IMR-90 (cell line): ENCODE measurements around the gene KATNB1. TPM values are rescaled to one million over a fixed set of nuclear protein-coding genes. Genes with fewer than 3 reads are reported as not detected.
A peak's percentile ranks its signal among the peaks of the same experiment; 100 is the strongest.

Experiments
- ATAC-seq: fragments of 200-7000 bp; cut with Tn5 transposase; 2 replicates; pipeline ENCODE4 v1.9.1; 2020; ENCODE audit warnings: low read depth, mild to moderate bottlenecking, moderate library complexity
- BruUV-seq: library from RNA; stranded (reverse); fragments of 400-500 nt; replicated peaks from 2 replicates; lab custom pipeline; 2021; lab: Mats Ljungman, UMichigan
- CTCF ChIA-PET: fragments of 300-600 bp; formaldehyde crosslinking; extraction: SDS; loops from one replicate; lab custom pipeline; 2021; ENCODE audit warnings: antibody characterized with exemption; lab: Yijun Ruan, JAX
- POLR2A ChIA-PET: fragments of 300-600 bp; sonication (Branson Sonifier 250); formaldehyde crosslinking; loops from one replicate; lab custom pipeline; 2022; ENCODE audit warnings: antibody characterized with exemption; ENCODE audit not compliant: unreplicated experiment; lab: Charles Lee
- DNase-seq: peaks from one replicate; pipeline ENCODE4 v3.0.0; 2013
- H2AFZ ChIP-seq: replicated peaks from 2 replicates; pipeline ENCODE3; 2013; ENCODE audit warnings: low read length, mild to moderate bottlenecking; ENCODE audit not compliant: poor library complexity
- H2AK5ac ChIP-seq: 2 replicates; pipeline ENCODE4 v1.6.1; 2013; ENCODE audit warnings: low read depth, low read length, inconsistent platforms
- H2AK9ac ChIP-seq: replicated peaks from 2 replicates; pipeline ENCODE3; 2013; ENCODE audit warnings: mild to moderate bottlenecking, low read depth, low read length, moderate library complexity; ENCODE audit not compliant: poor library complexity
- H2BK120ac ChIP-seq: 2 replicates; pipeline ENCODE4 v1.6.1; 2013; ENCODE audit warnings: low read depth, low read length, inconsistent platforms
- H2BK15ac ChIP-seq: 3 replicates; pipeline ENCODE4 v1.6.1; 2013; ENCODE audit warnings: low read depth, low read length, inconsistent platforms
- H2BK20ac ChIP-seq: 2 replicates; pipeline ENCODE4 v1.6.1; 2013; ENCODE audit warnings: low read depth, mild to moderate bottlenecking, inconsistent platforms, low read length, moderate library complexity
- H2BK5ac ChIP-seq: 2 replicates; pipeline ENCODE4 v1.6.1; 2013; ENCODE audit warnings: mild to moderate bottlenecking, low read depth, low read length, inconsistent platforms; ENCODE audit not compliant: poor library complexity, severe bottlenecking
- H3K14ac ChIP-seq: replicated peaks from 2 replicates; pipeline ENCODE4 v1.6.1; 2013; ENCODE audit warnings: low read depth, low read length, inconsistent platforms
- H3K18ac ChIP-seq: 2 replicates; pipeline ENCODE4 v1.6.1; 2013; ENCODE audit warnings: low read depth, low read length, control low read depth
- H3K23ac ChIP-seq: 2 replicates; pipeline ENCODE4 v1.6.1; 2013; ENCODE audit warnings: low read depth, low read length, inconsistent platforms
- H3K27ac ChIP-seq: 2 replicates; pipeline ENCODE4 v1.5.1; 2013; ENCODE audit warnings: mild to moderate bottlenecking, control low read depth, low read length; ENCODE audit not compliant: insufficient read depth
- H3K27me3 ChIP-seq: 2 replicates; pipeline ENCODE4 v1.6.1; 2013; ENCODE audit warnings: low read length; ENCODE audit not compliant: control insufficient read depth, insufficient read depth
- H3K36me3 ChIP-seq: 2 replicates; pipeline ENCODE4 v1.6.1; 2013; ENCODE audit warnings: low read length, mixed read lengths; ENCODE audit not compliant: control insufficient read depth, insufficient read depth
- H3K4ac ChIP-seq: 2 replicates; pipeline ENCODE4 v1.6.1; 2013; ENCODE audit warnings: low read depth, low read length, inconsistent platforms
- H3K4me1 ChIP-seq: 2 replicates; pipeline ENCODE4 v1.6.1; 2013; ENCODE audit warnings: low read length, mixed read lengths; ENCODE audit not compliant: control insufficient read depth, insufficient read depth
- H3K4me2 ChIP-seq: 2 replicates; pipeline ENCODE4 v1.6.1; 2013; ENCODE audit warnings: low read depth, mild to moderate bottlenecking, control low read depth, low read length, moderate library complexity
- H3K4me3 ChIP-seq: 2 replicates; pipeline ENCODE4 v1.5.1; 2013; ENCODE audit warnings: low read depth, mild to moderate bottlenecking, control low read depth, low read length, moderate library complexity; ENCODE audit not compliant: insufficient read depth
- H3K56ac ChIP-seq: 2 replicates; pipeline ENCODE4 v1.6.1; 2013; ENCODE audit warnings: low read length, inconsistent platforms; ENCODE audit not compliant: insufficient read depth; ENCODE audit errors: extremely low read depth
- H3K79me1 ChIP-seq, 2 experiments: 2 replicates each; pipeline ENCODE4 v1.6.1; 2013; ENCODE audit warnings: low read length in 2 of 2, inconsistent platforms in 1 of 2, low read depth in 1 of 2
- H3K9ac ChIP-seq: 2 replicates; pipeline ENCODE4 v1.6.1; 2013; ENCODE audit warnings: low read depth, low read length, control low read depth
- H3K9me1 ChIP-seq: 2 replicates; pipeline ENCODE4 v1.6.1; 2013; ENCODE audit warnings: low read length, inconsistent platforms; ENCODE audit not compliant: insufficient read depth
- H3K9me3 ChIP-seq: 2 replicates; pipeline ENCODE4 v1.6.1; 2013; ENCODE audit warnings: low read length; ENCODE audit not compliant: control insufficient read depth, insufficient read depth
- H4K20me1 ChIP-seq: 2 replicates; pipeline ENCODE4 v1.6.1; 2013; ENCODE audit warnings: low read length, inconsistent platforms; ENCODE audit not compliant: insufficient read depth
- H4K5ac ChIP-seq: 2 replicates; pipeline ENCODE4 v1.6.1; 2013; ENCODE audit warnings: mild to moderate bottlenecking, low read depth, low read length, control low read depth
- H4K8ac ChIP-seq, 2 experiments: 2 replicates each; pipeline ENCODE4 v1.6.1; 2013; ENCODE audit warnings: low read depth in 2 of 2, low read length in 2 of 2, control low read depth in 1 of 2, inconsistent platforms in 1 of 2
- H4K91ac ChIP-seq: 2 replicates; pipeline ENCODE4 v1.6.1; 2013; ENCODE audit warnings: low read depth, low read length, inconsistent platforms; ENCODE audit not compliant: insufficient read depth
- BHLHE40 ChIP-seq: fragments of 150-350 bp; IDR thresholded peaks from 2 replicates; pipeline ENCODE4 v1.6.1; 2016; ENCODE audit warnings: mild to moderate bottlenecking, low read depth, low read length
- FOS ChIP-seq: fragments of 150-350 bp; IDR thresholded peaks from 2 replicates; pipeline ENCODE4 v1.6.1; 2016; ENCODE audit warnings: low read depth, low read length
- MAZ ChIP-seq: IDR thresholded peaks from 2 replicates; pipeline ENCODE4 v1.6.1; 2012; ENCODE audit warnings: low read depth, mild to moderate bottlenecking, low read length, improper control_type of control experiment, moderate library complexity, borderline replicate concordance
- POLR2A ChIP-seq: IDR thresholded peaks from 2 replicates; pipeline ENCODE4 v1.6.1; 2012; ENCODE audit warnings: mild to moderate bottlenecking, low read depth, low read length
- RAD21 ChIP-seq: IDR thresholded peaks from 2 replicates; pipeline ENCODE4 v1.6.1; 2012; ENCODE audit warnings: low read length, improper control_type of control experiment
- WGBS, 2 experiments: methylation state at CpG; one replicate each; pipeline versions ENCODE4 v1.1.5 to v1.1.7; 2013; ENCODE audit warnings: missing lambda C conversion rate in 2 of 2; ENCODE audit not compliant: insufficient read length in 1 of 2; ENCODE audit errors: extremely low coverage in 2 of 2; 5-methylcytosine and 5-hydroxymethylcytosine counted together
- dilution Hi-C: fragments of 300-500 bp; cut with HindIII; formaldehyde crosslinking; loops from one replicate; pipeline ENCODE4 v1.14.3; 2018; ENCODE audit warnings: low sequenced_read_pairs; ENCODE audit not compliant: unreplicated experiment
- in situ Hi-C: fragments of 300-500 bp; cut with MboI; formaldehyde crosslinking; loops from 3 replicates; pipeline ENCODE4 v1.14.3; 2019; ENCODE audit warnings: low sequenced_read_pairs, inconsistent platforms, mixed read lengths
- intact Hi-C: fragments of 100-400 bp; cut with micrococcal nuclease; formaldehyde crosslinking; loops from 2 replicates; pipeline ENCODE4 v1.10.0; 2022
- polyA plus RNA-seq, 3 experiments: library from polyadenylated mRNA; depleted of rRNA; stranded (reverse); fragments of >200 nt; gene quantifications; 2 replicates each; pipeline ENCODE4 v1.2.3, GENCODE V29; 2012; ENCODE audit warnings: low replicate concordance in 1 of 3
- total RNA-seq: library from RNA; depleted of rRNA; stranded (reverse); fragments of >200 nt; gene quantifications from 2 replicates; pipeline ENCODE4 v1.2.3, GENCODE V29; 2012
- TF ChIP-seq, protein P1 (sequence below): fragments of 150-350 bp; IDR thresholded peaks from 2 replicates; pipeline ENCODE4 v1.6.1; 2017; ENCODE audit warnings: mild to moderate bottlenecking, antibody characterized with exemption, low read length, low read depth

KATNB1 gene
- total and polyA plus RNA-seq, 2 of the 4 experiments (the other 2 are of a cell fraction): 10.9 to 23.5 TPM

GRCh38 chr16:57801098-57801808, 65.7 kb downstream of the KATNB1 start:
- intact Hi-C loops: loop anchor here (1.0 to 5.0 kb wide), 3 partner anchors 62 to 200 kb away; partner anchors contain the start of genes USB1 and ZNF319
- Histone ChIP-seq H3K79me1 (peaks cover 7 to 55% of the 10 kb centered on the region in 2 experiments), H3K4me1 (peaks cover 29% of the 10 kb centered on the region), H3K56ac (peak overlapping the region; percentile 96), H2BK120ac (peak overlapping the region; percentile 78), H3K9me3 (no peaks in the 10 kb centered on the region), H2AFZ (peak overlapping the region; percentile 92), H3K27ac (peak overlapping the region; percentile 93), H4K91ac (peak overlapping the region; percentile 96), H3K4ac (peak overlapping the region; percentile 94), H4K20me1 (peaks cover 30% of the 10 kb centered on the region), H3K18ac (peak overlapping the region; percentile 79), H3K4me3 (peak overlapping the region; percentile 84), H3K14ac (peak overlapping the region; percentile 94), H3K23ac (peak overlapping the region; percentile 85), H2BK5ac (peak overlapping the region; percentile 92), H3K36me3 (peaks cover 17% of the 10 kb centered on the region), H2BK15ac (peak overlapping the region; percentile 56; the same call in 2 of the 3 replicates), H2AK9ac (peak overlapping the region; percentile 98), H3K4me2 (peak overlapping the region; percentile 88), H4K8ac (peak overlapping the region; percentile 85 to 89), H2BK20ac (peak overlapping the region; percentile 66), H3K9ac (peak overlapping the region; percentile 96), H4K5ac (peak overlapping the region; percentile 68), H3K27me3 (no peaks in the 10 kb centered on the region), H2AK5ac (peak overlapping the region; percentile 92), H3K9me1 (peaks cover 31% of the 10 kb centered on the region)
- dilution Hi-C loops: no loop called here
- in situ Hi-C loops: no loop called here
- ChIA-PET POLR2A (no interaction called here), CTCF (interaction anchor here (0.6 to 1.6 kb wide), 4 partner anchors 13 to 62 kb away, joined by 3 to 4 read pairs (median 4); no protein-coding TSS in a partner anchor)
- TF ChIP-seq, protein P1, sequence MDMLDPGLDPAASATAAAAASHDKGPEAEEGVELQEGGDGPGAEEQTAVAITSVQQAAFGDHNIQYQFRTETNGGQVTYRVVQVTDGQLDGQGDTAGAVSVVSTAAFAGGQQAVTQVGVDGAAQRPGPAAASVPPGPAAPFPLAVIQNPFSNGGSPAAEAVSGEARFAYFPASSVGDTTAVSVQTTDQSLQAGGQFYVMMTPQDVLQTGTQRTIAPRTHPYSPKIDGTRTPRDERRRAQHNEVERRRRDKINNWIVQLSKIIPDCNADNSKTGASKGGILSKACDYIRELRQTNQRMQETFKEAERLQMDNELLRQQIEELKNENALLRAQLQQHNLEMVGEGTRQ: no peak
- TF ChIP-seq RAD21 (0 out of 2 replicates have a peak, but pooled peaks have one; percentile 21), POLR2A (peak; percentile 56; the same call in 1 of the 2 replicates), BHLHE40 (no peak), MAZ (peak; percentile 15; the same call in 1 of the 2 replicates), FOS (peak; percentile 49; the same call in 1 of the 2 replicates)
- TSS peak; percentile 38 for BruUV-seq
- DNase-seq: peak; percentile 75
- WGBS, 2 experiments: no CpG with 5 or more reads among the region's 5 CpGs
- ATAC-seq: peak; percentile 72
